ENCODE measurements around the gene FOXN3. TPM values are rescaled to one million over a fixed set of nuclear protein-coding genes. Genes with fewer than 3 reads are reported as not detected.

Gene FOXN3
- total RNA-seq, 1 experiment from 2014 or later, result 8.8 TPM

GRCh38 chr14:89215114-89215513 is 201.9 kb downstream of the FOXN3 start:
- ATAC-seq, result no peak
- Histone ChIP-seq H3K27ac (ENCODE audit: low read length) (no peak overlapping the region), H3K4me3 (ENCODE audit: low read depth in 2 of 2, low read length in 2 of 2) (no peak overlapping the region), H3K27me3 (ENCODE audit: control insufficient read depth, insufficient read depth, low read length) (no peaks in the 10 kb centered on the region), H3K9me3 (ENCODE audit: control insufficient read depth, insufficient read depth, low read depth, low read length) (no peaks in the 10 kb centered on the region), H3K36me3 (ENCODE audit: control insufficient read depth, insufficient read depth, low read length) (no peaks in the 10 kb centered on the region), H3K4me1 (ENCODE audit: control insufficient read depth, insufficient read depth, low read length) (no peaks in the 10 kb centered on the region)
- CTCF ChIA-PET, result no interaction called here
- BruUV-seq (replicated peaks), result no TSS peak
- TF ChIP-seq REST (IDR thresholded peaks at IDR 0.05; ENCODE audit: insufficient read depth in 1 of 2, low read depth in 2 of 2, low read length in 1 of 2) (no peak), POLR2AphosphoS5 (IDR thresholded peaks at IDR 0.05; ENCODE audit: low read depth, low read length) (no peak), SIN3A (IDR thresholded peaks at IDR 0.05; ENCODE audit: borderline replicate concordance, insufficient read depth, low read depth, low read length) (no peak), TCF7L2 (IDR thresholded peaks at IDR 0.05; ENCODE audit: low read depth, low read length) (no peak), CTCF (IDR thresholded peaks at IDR 0.05) (no peak)
- intact Hi-C loops (cut with micrococcal nuclease; ENCODE audit: unreplicated experiment) (no loop called here), in situ Hi-C loops (cut with HindIII; ENCODE audit: low pct_unique_long_range_greater_than_20kb, low sequenced_read_pairs) (no loop called here)
- POLR2A ChIA-PET, result no interaction called here
- DNase-seq (ENCODE audit: low read depth, low spot score), result no peak

- TF ChIP-seq REST (IDR thresholded peaks at IDR 0.05; ENCODE audit: insufficient read depth in 1 of 2, low read depth in 2 of 2, low read length in 1 of 2) (no peak), TCF7L2 (IDR thresholded peaks at IDR 0.05; ENCODE audit: low read depth, low read length) (no peak), SIN3A (IDR thresholded peaks at IDR 0.05; ENCODE audit: borderline replicate concordance, insufficient read depth, low read depth, low read length) (no peak), POLR2AphosphoS5 (IDR thresholded peaks at IDR 0.05; ENCODE audit: low read depth, low read length) (no peak), CTCF (IDR thresholded peaks at IDR 0.05) (no peak)
- Histone ChIP-seq H3K9me3 (ENCODE audit: control insufficient read depth, insufficient read depth, low read depth, low read length) (no peaks in the 10 kb centered on the region), H3K4me3 (ENCODE audit: low read depth in 2 of 2, low read length in 2 of 2) (no peak overlapping the region; a peak in 1 of 4 replicates), H3K36me3 (ENCODE audit: control insufficient read depth, insufficient read depth, low read length) (no peaks in the 10 kb centered on the region), H3K27me3 (ENCODE audit: control insufficient read depth, insufficient read depth, low read length) (no peaks in the 10 kb centered on the region), H3K4me1 (ENCODE audit: control insufficient read depth, insufficient read depth, low read length) (no peaks in the 10 kb centered on the region), H3K27ac (ENCODE audit: low read length) (no peak overlapping the region)
- intact Hi-C loops (cut with micrococcal nuclease; ENCODE audit: unreplicated experiment), result no loop called here
- ChIA-PET POLR2A (no interaction called here), CTCF (no interaction called here)
- DNase-seq (ENCODE audit: low read depth, low spot score) (no peak), ATAC-seq (peak; percentile 56; the same call in 1 of the 2 replicates)
- BruUV-seq (replicated peaks), result no TSS peak
- in situ Hi-C loops (cut with HindIII; ENCODE audit: low pct_unique_long_range_greater_than_20kb, low sequenced_read_pairs), result no loop called here
Observed at GRCh38 chr14:89214221-89214965, 202.6 kb downstream of the FOXN3 start.
